H1 (cell line): Measurements from ENCODE around the gene PLK1.

Source experiments
- POLR2AphosphoS5 ChIP-seq: IDR thresholded peaks from 2 replicates; pipeline ENCODE4 v1.6.1; 2011; ENCODE audit warnings: low read depth, low read length
- RFX5 ChIP-seq: IDR thresholded peaks from 2 replicates; pipeline ENCODE4 v1.6.1; 2011; ENCODE audit warnings: low read depth, low read length, improper control_type of control experiment, borderline replicate concordance
- ZNF274 ChIP-seq: IDR thresholded peaks from 2 replicates; pipeline ENCODE4 v1.7.0; 2012; ENCODE audit warnings: low read length, borderline replicate concordance; ENCODE audit errors: extremely low read depth
- TF ChIP-seq, protein P1 (sequence below): IDR thresholded peaks from 2 replicates; pipeline ENCODE4 v1.6.1; 2012; ENCODE audit warnings: low read length, inconsistent platforms

DNA sequence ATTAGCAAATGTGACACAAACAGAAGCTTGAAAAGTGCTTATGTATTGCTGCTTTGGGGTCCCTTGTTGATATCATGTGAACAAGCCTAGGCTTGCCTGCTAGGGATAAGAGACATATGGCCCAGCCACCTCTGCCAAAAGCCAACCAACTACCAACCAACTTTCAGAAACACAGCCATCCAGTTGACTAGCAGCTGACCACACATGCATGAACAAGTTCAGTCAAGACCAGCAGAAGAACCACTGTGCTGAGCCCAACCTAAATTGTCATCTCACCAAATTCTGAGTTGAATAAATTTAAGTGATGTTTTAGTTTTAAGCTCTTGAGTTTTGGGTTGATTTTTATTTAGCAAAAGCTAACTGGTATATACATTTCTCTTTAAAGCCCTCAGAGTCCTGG lies 30.8 kb downstream of the PLK1 start:
- TF ChIP-seq POLR2AphosphoS5 (no peak), RFX5 (no peak), ZNF274 (no peak)
- TF ChIP-seq, protein P1, sequence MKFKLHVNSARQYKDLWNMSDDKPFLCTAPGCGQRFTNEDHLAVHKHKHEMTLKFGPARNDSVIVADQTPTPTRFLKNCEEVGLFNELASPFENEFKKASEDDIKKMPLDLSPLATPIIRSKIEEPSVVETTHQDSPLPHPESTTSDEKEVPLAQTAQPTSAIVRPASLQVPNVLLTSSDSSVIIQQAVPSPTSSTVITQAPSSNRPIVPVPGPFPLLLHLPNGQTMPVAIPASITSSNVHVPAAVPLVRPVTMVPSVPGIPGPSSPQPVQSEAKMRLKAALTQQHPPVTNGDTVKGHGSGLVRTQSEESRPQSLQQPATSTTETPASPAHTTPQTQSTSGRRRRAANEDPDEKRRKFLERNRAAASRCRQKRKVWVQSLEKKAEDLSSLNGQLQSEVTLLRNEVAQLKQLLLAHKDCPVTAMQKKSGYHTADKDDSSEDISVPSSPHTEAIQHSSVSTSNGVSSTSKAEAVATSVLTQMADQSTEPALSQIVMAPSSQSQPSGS = no peak
